HG03025 (cell line): ENCODE results near the gene IPO8.
"Not testable (repeated sequence)": the region's sequence is repeated elsewhere in the genome, so short reads cannot be mapped to it uniquely, and the experiment has no call there.

Experiments used
- ATAC-seq: cut with Tn5 transposase; IDR thresholded peaks from one replicate; pipeline ENCODE4 v1.9.1; 2021; ENCODE audit warnings: mild to moderate bottlenecking, moderate library complexity; ENCODE audit not compliant: unreplicated experiment, low FRiP score

The IPO8 gene

DNA sequence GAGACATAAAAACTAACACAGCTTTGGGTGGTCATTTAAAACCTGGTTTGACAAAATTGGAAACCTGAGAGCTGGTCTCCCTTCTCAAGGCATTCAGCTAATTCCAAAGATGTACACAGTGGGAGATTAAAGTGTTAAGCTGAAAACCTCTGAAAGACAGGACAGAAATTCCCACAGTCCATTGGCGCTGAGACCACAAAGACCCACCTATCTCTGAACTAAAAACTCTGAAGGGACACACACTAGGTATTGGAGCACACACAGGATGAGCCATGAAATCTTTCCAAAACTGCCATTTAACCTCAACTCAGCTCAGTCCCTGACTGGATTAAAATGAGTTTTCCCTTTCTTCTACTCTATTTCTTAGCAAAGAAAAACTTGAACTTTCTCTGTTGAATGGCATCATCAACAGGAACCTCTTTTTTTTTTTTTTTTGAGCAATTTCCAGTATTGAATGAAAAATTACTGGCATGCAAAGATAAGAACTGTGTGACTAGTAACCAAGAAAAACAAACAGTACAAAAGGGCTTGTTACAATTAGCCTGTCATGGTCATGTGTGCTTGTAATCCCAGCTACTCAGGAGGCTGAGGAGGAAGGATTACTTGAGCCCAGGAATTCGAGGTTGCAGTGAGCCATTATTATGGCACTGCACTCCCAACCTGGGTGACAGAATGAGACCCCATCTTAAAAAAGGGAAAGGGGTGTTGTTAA lies 82.4 kb downstream of the IPO8 start:
- ATAC-seq, result no peak

DNA sequence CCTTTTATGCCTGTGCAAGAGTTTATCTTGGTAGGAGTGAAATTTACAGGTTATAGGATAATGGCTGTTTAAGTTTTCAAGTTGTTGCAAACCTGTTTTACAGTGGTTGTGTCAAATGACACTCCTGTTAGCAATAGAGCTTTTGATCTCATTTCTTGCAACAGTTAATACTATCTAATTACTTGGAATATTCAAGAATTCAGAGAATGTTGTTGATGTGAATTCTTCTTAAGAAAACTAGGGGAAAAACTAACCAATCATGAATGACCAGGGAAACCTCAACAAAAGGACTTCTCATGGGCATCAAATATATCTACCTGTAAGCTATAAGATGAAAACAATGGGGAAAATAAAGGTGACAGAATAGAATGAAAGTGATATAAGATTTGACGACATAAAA lies 85.0 kb downstream of the IPO8 start:
- no peak for ATAC-seq

DNA sequence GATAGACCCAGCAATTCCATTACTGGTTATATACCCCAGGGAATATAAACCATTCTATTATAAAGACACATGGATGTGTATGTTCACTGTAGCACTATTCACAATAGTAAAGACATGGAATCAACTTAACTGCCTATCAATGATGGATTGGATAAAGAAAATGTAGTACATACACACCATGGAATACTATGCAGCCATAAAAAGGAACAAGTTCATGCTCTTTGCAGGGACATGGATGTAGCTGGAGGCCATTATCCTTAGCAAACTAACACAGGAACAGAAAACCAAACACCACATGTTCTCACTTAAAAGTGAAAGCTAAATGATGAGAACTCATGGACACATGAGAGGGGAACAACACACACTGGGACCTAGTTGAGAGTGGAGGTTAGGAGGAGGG lies 85.8 kb downstream of the IPO8 start:
- ATAC-seq, result not testable (repeated sequence)

DNA sequence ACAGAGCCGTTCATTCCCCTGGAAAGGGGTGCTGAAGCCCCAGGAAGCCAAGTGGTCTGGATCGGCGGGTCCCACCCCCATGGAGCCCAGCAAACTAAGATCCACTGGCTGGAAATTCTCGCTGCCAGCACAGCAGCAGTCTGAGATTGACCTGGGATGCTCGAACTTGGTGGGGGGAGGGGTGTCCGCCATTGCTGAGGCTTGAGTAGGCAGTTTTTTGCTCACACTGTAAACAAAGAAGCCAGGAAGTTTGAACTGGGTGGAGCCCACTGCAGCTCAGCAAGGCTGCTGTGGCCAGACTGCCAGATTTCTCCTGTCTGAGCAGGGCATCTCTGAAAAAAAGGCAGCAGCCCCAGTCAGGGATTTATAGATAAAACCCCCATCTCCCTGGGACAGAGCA lies 91.4 kb downstream of the IPO8 start:
- ATAC-seq, result not testable (repeated sequence)

DNA sequence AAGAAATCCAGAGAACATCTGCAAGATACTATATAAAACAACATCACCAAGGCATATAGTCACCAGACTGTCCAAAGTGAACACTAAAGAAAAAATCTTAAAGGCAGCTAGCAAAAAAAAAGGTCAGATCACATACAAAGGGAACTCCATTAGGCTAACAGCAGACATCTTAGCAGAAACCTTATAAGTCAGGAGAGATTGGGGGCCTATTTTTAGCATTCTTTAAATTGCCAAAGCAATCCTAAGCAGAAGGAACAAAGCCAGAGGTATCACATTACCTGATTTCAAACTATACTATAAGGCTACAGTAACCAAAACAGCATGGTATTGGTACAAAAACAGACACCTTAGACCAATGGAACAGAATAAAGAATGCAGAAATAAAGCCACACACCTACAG lies 92.5 kb downstream of the IPO8 start:
- no peak for ATAC-seq

DNA sequence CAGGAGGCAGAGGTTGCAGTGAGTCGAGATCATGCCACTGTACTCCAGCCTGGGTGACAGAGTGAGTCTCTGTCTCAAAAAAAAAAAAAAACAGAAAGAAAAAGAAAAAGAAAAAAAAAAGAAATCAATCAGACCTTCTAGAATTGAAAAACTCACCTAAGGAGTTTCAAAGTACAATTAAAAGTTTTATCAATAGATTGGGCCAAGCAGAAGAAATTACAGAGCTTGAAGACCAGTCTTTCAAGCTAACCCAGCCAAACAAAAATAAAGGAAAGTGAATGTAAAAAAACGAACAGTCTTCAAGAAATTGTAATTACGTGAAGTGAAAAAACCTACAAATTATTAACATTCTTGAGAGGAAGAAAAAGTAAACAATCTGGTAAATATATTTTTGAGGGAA lies 93.0 kb downstream of the IPO8 start:
- no peak for ATAC-seq

DNA sequence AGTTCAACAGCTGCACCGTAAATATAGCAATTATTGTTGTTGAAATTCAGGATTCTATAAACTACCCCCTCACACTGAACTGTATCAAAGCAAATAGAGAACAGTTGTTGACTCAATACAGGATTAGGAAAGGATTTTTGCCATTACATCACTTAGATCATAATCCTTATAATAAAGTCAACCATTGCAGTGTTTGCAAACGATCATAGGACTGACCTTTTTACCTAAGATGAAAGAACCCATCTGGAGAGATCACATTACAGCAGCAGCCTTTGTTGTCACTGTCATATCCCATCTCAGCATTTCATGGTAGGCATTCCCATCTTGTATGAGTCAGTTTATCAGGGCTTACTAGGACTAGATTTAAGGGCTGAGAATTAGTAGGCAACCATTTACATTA lies 96.1 kb downstream of the IPO8 start:
- no peak for ATAC-seq

DNA sequence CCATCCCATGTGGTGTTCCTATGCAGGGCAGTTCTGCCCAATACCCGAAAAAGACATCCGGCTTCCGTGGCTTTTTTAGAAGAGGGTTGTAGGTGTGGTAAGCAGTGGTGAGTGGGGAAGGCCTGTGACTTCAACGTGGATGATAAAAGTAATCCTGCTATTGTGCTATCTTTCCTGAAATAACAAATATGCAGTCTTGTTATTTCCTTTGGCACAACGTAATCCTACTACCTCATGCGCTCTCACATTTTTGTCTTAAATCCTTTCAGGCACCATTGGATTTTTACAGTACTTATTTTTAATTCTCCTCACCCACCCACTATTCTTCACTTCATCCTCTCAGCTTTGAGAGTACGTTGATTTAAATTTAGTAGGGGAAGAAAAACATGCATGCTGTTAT lies 96.8 kb downstream of the IPO8 start:
- no peak for ATAC-seq

DNA sequence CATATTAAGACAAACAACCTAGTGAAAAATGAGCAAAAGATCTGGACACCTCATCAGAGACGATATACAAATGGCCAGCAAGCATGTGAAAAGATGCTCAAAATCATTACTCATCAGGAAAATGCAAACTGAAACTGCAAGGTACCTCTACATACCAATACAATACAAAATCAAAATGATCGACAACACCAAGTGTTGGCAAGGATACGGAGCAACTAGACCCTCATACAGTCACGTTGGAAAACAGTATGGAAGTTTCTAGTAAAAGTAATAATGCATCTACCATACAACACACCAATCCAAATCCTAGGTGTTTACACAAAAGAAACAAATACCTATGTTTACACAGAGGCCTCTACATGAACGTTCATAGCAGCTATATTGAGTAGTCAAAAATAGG lies 99.9 kb downstream of the IPO8 start:
- ATAC-seq, result no peak

DNA sequence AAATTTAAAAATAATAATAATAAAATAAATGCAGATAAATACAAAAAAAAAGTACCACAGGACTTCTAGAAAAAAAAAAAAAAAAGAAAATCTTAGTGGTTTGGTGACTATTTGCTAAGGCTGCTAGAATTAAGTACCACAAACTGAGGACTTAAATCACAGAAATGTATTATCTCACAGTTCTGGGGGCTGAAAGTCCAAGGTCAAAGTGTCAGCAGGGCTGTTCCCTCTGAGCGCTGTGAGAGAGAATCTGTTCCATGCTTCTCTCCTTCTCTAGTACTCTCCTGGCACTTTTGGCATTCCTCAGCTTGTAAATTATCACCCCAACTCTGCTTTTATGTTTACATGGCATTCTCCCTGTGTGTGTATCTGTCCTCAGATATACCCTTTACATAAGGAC lies 101.2 kb downstream of the IPO8 start:
- no peak for ATAC-seq

DNA sequence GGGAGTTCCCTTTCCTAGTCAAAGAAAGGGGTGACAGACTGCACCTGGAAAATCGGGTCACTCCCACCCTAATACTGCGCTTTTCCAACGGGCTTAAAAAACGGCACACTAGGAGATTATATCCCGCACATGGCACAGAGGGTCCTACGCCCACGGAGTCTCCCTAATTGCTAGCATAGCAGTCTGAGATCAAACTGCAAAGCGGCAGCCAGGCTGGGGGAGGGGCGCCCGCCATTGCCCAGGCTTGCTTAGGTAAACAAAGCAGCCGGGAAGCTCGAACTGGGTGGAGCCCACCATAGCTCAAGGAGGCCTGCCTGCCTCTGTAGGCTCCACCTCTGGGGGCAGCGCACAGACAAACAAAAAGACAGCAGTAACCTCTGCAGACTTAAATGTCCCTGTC lies 107.1 kb downstream of the IPO8 start:
- not testable (repeated sequence) for ATAC-seq

DNA sequence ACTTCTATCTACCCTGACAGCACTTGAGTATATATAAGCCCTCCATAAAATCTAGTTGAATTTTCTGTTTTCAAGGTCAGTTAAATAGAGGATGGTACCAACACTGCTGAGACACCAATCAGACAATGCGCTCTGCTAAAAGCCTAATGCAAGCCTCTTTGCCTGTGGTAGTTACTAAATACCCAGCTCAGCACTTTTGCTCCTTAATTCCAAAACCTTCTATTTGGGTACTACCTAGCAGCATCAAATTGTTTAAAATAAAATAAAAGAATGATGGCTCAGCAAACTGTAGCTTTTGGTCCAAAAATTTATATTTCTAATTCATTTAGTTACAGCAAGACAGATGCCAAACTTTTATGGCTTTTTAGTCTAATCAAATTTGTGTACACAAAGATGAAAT lies 107.9 kb downstream of the IPO8 start:
- ATAC-seq, result no peak

DNA sequence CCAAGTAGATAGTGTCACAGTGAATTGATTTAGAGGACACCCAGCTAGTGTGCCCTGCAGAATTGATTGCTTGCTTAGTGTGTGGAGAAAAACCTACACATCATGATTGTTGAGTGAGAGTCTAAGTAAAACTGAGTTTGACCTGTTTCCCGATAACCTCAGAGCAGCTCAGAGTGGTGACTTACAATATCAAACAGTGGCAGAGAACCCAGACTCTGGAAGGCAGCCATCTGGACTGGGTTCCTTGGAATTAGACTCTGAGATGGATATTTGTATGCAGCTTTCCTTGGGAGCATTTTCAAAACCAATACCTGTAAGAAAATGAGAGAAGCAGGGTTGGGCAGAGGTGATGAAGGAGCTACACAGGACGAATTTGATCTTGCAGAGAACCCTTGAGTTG lies 109.8 kb downstream of the IPO8 start:
- ATAC-seq, result no peak

DNA sequence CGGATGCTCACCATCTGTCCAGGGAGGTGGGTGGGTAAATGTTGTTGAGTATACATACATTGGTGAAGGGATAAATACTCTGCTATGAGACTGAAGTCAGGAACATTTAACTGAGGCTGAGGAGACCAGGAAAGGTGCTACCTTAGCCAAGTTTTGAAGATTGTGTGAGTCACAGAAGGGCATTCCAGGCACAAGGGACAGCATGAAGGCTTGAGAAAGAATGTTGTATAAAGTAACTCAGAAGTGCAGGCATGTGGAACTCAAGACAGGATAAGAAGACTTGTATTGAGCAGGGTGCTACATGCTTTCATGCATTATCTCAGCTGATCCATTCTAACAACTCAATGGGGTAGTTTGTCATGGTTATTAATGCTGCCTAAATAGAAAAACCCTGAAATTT lies 112.7 kb downstream of the IPO8 start:
- no peak for ATAC-seq

DNA sequence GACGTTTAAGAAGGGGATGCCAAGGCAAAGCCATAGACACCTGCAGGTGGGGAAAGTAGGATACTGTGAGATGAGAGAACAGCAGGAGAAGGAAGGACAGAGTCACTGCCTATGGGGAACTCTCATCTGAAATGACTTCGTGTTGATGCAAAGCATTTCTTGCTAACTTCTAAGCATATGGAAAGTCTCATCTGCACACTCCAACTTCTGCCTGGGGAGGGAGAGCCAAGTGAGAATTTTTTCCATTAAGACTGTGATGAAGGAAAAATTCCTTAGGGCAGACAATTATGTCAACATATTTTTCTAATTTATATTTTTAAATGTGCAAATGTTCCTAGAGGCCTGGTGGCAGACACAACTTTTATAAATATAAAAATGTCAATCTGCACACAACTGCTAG lies 115.3 kb downstream of the IPO8 start:
- no peak for ATAC-seq
